OCI-LY3 (cell line): Measurements from ENCODE around the gene PAN3.

Source experiments
- EZH2phosphoT487 ChIP-seq: fragments of 200-600 bp; shearing (Covaris generic); IDR thresholded peaks from 2 replicates; pipeline ENCODE4 v1.6.1; 2018; ENCODE audit warnings: antibody characterized with exemption, mixed run types, low read depth
- TF ChIP-seq, protein P1 (sequence below): fragments of 200-600, 300-600 bp; sonication (generic); IDR thresholded peaks from 2 replicates; pipeline ENCODE4 v1.5.1; 2014; ENCODE audit warnings: antibody characterized with exemption, low read length, low read depth

DNA sequence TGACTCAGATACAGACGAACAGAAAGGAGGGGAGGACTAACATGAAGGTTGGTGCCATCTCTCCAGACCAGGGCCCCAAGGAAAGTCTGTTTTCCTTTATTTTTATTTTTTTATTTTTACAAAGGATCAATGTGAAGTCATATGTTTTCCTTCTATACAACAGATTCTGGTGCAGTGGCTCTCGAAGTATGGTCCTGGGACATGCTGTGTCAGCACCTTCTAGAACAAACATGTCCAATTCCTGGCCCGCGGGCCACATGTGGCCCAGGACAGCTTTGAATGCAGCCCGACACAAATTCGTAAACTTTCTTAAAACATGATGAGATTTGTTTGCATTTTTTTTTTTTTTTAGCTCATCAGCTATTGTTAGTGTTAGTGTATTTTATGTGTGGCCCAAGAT lies 181.9 kb downstream of the PAN3 start:
- TF ChIP-seq, protein P1, sequence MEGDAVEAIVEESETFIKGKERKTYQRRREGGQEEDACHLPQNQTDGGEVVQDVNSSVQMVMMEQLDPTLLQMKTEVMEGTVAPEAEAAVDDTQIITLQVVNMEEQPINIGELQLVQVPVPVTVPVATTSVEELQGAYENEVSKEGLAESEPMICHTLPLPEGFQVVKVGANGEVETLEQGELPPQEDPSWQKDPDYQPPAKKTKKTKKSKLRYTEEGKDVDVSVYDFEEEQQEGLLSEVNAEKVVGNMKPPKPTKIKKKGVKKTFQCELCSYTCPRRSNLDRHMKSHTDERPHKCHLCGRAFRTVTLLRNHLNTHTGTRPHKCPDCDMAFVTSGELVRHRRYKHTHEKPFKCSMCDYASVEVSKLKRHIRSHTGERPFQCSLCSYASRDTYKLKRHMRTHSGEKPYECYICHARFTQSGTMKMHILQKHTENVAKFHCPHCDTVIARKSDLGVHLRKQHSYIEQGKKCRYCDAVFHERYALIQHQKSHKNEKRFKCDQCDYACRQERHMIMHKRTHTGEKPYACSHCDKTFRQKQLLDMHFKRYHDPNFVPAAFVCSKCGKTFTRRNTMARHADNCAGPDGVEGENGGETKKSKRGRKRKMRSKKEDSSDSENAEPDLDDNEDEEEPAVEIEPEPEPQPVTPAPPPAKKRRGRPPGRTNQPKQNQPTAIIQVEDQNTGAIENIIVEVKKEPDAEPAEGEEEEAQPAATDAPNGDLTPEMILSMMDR: no peak
- TF ChIP-seq EZH2phosphoT487: no peak
